BE2C (cell line): ENCODE results near the gene UQCR11.
"Not testable (repeated sequence)": the region's sequence is repeated elsewhere in the genome, so short reads cannot be mapped to it uniquely, and the experiment has no call there.

ENCODE experiments used
- DNase-seq: peaks from one replicate; pipeline ENCODE4 v3.0.0-alpha.2; 2020
- H3K27me3 ChIP-seq: fragments of 250-450 bp; sonication (Bioruptor Pico); 2 replicates; pipeline ENCODE4 v1.5.1; 2020; ENCODE audit warnings: mild to moderate bottlenecking
- H3K36me3 ChIP-seq: fragments of 250-450 bp; sonication (Bioruptor Pico); 2 replicates; pipeline ENCODE4 v1.5.1; 2020; ENCODE audit warnings: mild to moderate bottlenecking
- H3K4me1 ChIP-seq: fragments of 250-450 bp; sonication (Bioruptor Pico); 2 replicates; pipeline ENCODE4 v1.5.1; 2020
- H3K4me3 ChIP-seq: 2 replicates; pipeline ENCODE4 v1.5.1; 2011; ENCODE audit warnings: low read depth, low read length
- H3K9me3 ChIP-seq: fragments of 250-450 bp; sonication (Bioruptor Pico); 2 replicates; pipeline ENCODE4 v1.5.1; 2020
- CTCF ChIP-seq: IDR thresholded peaks from 2 replicates; pipeline ENCODE4 v1.5.1; 2012; ENCODE audit warnings: mild to moderate bottlenecking, low read depth, low read length

Gene UQCR11

DNA sequence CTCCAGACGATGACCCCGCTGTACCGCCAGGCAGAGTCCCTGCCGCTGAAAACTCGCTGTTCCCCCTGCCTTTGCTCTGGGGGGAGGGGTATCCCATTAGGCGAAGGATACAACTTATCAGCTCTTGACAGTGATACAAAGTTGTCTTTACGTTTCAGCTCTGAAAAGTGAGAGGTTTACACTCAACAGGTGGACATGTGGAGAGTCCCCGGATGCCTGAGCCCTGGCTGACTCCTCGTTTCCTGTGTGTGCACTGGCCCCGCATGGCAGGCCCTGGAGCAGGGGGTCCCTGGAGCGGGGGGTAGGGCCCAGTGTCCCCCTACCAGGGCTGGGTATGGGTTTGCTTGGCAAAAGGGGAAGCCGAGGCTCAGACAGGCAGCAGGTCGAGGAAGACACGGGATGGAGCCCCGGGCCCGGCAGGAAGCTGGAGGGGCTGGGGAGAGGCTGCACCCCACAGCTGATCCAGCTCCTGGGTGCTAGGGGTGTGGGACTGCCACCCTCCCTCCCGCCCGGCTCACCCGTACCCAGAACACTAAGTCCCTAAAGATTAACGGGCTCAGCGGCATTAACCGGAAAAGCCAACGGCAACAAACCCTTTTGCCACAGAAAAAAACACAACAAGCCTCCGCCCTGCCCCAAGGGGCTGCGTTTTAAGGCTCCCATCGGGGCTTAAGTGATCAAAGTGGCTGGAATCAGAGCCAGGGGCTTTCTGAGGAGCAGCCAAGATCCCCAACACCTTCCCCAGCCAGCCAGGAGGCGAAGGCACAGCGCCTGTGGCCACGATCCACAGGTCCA lies 41.6 kb upstream of the UQCR11 start:
- Histone ChIP-seq H3K27me3 (no peaks in the 10 kb centered on the region), H3K4me1 (no peaks in the 10 kb centered on the region), H3K9me3 (no peaks in the 10 kb centered on the region), H3K4me3 (no peak overlapping the region), H3K36me3 (peaks cover 70% of the 10 kb centered on the region)
- DNase-seq: peak; percentile 4
- TF ChIP-seq CTCF: no peak

GRCh38 chr19:1646149-1646548 lies 40.9 kb upstream of the UQCR11 start:
- Histone ChIP-seq H3K27me3 (no peaks in the 10 kb centered on the region), H3K36me3 (peaks cover 77% of the 10 kb centered on the region), H3K4me1 (no peaks in the 10 kb centered on the region), H3K9me3 (no peaks in the 10 kb centered on the region), H3K4me3 (no peak overlapping the region)
- TF ChIP-seq CTCF: no peak
- DNase-seq: peak; percentile 16

DNA sequence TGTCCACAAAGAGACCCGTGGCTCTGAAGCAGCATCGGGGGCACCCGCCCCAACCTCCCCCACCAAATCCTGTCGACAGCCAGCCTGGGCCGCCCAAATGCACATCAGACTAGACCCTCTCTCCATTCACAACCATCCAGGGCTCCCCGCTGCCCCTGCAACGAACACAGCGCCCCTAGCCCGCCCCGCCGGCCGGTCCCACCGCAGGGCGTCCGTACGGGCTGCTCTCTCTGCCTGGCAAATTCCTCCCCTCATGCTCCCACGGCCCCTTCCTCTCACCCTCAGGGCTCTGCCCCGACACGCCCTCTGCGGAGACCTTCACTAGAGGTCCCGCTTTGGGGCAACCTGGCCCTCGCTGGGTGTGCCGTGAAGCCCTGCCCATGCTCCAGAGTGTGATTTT lies 40.0 kb upstream of the UQCR11 start:
- H3K36me3 ChIP-seq: peaks cover 81% of the 10 kb centered on the region

GRCh38 chr19:1644070-1644469 lies 38.8 kb upstream of the UQCR11 start:
- no peaks in the 10 kb centered on the region for H3K9me3 ChIP-seq
- no peaks in the 10 kb centered on the region for H3K4me1 ChIP-seq
- no peaks in the 10 kb centered on the region for H3K27me3 ChIP-seq
- TF ChIP-seq CTCF: no peak
- H3K36me3 ChIP-seq: peaks cover 75% of the 10 kb centered on the region
- H3K4me3 ChIP-seq: no peak overlapping the region
- no peak for DNase-seq

More for the DNA sequence above, 40.0 kb upstream of the UQCR11 start:
- peak; percentile 9 for DNase-seq
- no peaks in the 10 kb centered on the region for H3K9me3 ChIP-seq
- H3K4me3 ChIP-seq: no peak overlapping the region
- no peak for TF ChIP-seq CTCF
- no peaks in the 10 kb centered on the region for H3K27me3 ChIP-seq
- no peaks in the 10 kb centered on the region for H3K4me1 ChIP-seq

DNA sequence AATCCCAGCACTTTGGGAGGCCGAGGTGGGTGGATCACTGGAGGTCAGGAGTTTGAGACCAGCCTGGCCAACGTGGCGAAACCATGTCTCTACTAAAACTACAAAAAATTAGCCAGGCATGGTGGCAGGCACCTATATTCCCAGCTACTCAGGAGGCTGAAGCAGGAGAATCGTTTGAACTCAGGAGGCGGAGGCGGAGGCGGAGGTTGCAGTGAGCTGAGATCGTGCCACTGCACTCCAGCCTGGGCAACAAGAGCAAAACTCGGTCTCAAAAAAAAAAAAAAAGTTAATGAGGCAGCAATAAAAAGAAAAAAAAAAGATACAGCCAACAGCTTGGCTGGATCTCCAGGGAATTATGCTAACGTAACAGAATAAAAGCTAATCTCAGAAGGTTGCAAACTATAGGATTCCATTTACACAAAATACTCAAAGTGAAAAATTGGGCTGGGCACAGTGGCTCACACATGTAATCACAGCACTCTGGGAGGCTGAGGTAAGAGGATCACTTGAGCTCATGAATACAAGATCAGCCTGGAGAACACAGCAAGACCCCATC lies 35.7 kb upstream of the UQCR11 start:
- not testable (repeated sequence) for DNase-seq, H3K4me1 ChIP-seq, H3K9me3 ChIP-seq, H3K4me3 ChIP-seq, H3K27me3 ChIP-seq
- peaks cover 77% of the 10 kb centered on the region for H3K36me3 ChIP-seq

- Histone ChIP-seq H3K36me3 (peaks cover 71% of the 10 kb centered on the region), H3K4me3 (no peak overlapping the region), H3K9me3 (no peaks in the 10 kb centered on the region), H3K4me1 (no peaks in the 10 kb centered on the region), H3K27me3 (no peaks in the 10 kb centered on the region)
- no peak for TF ChIP-seq CTCF
- no peak for DNase-seq
Measured at GRCh38 chr19:1636325-1637236, 31.3 kb upstream of the UQCR11 start.
